Smooth muscle cell (in vitro differentiated cells): ENCODE measurements around the gene ATP2B1. TPM values are rescaled to one million over a fixed set of nuclear protein-coding genes. Genes with fewer than 3 reads are reported as not detected.

ENCODE experiments used
- DNase-seq: peaks from one replicate; lab custom pipeline; 2025; ENCODE audit not compliant: unreplicated experiment; lab: John Stamatoyannopoulos, UW
- H2AFZ ChIP-seq: fragments of 200-600 bp; sonication (generic); 2 replicates; pipeline ENCODE4 v1.6.0; 2016; ENCODE audit warnings: antibody characterized with exemption, low read depth, mild to moderate bottlenecking
- H3F3A ChIP-seq: fragments of 200-600 bp; sonication (generic); 2 replicates; pipeline ENCODE4 v1.6.0; 2017; ENCODE audit warnings: antibody characterized with exemption, low read depth
- H3K27ac ChIP-seq: fragments of 200-600 bp; sonication (generic); 2 replicates; pipeline ENCODE4 v1.5.1; 2016; ENCODE audit warnings: low read depth, mild to moderate bottlenecking
- H3K27me3 ChIP-seq: fragments of 200-600 bp; sonication (generic); 2 replicates; pipeline ENCODE4 v1.6.1; 2016; ENCODE audit warnings: low read depth, mild to moderate bottlenecking
- H3K36me3 ChIP-seq: fragments of 200-600 bp; sonication (generic); 2 replicates; pipeline ENCODE4 v1.5.1; 2016; ENCODE audit warnings: low read depth
- H3K4me1 ChIP-seq: fragments of 200-600 bp; sonication (generic); 2 replicates; pipeline ENCODE4 v1.5.1; 2016; ENCODE audit warnings: low read depth
- H3K4me2 ChIP-seq: fragments of 200-600 bp; sonication (generic); 2 replicates; pipeline ENCODE4 v1.6.0; 2016; ENCODE audit warnings: mild to moderate bottlenecking
- H3K4me3 ChIP-seq: fragments of 200-600 bp; sonication (generic); 2 replicates; pipeline ENCODE4 v1.5.1; 2016; ENCODE audit warnings: mild to moderate bottlenecking
- H3K79me2 ChIP-seq: fragments of 200-600 bp; sonication (generic); 2 replicates; pipeline ENCODE4 v1.6.0; 2016; ENCODE audit warnings: low read depth, mild to moderate bottlenecking
- H3K9ac ChIP-seq: fragments of 200-600 bp; sonication (generic); 2 replicates; pipeline ENCODE4 v1.6.0; 2016; ENCODE audit warnings: low read depth
- H3K9me3 ChIP-seq: fragments of 200-600 bp; sonication (generic); replicated peaks from 2 replicates; pipeline ENCODE4 v1.5.1; 2016; ENCODE audit warnings: low read depth
- H4K20me1 ChIP-seq: fragments of 200-600 bp; sonication (generic); 2 replicates; pipeline ENCODE4 v1.6.0; 2016; ENCODE audit warnings: low read depth
- CTCF ChIP-seq: fragments of 200-600 bp; sonication (generic); IDR thresholded peaks from 2 replicates; pipeline ENCODE4 v1.5.1; 2017; ENCODE audit warnings: borderline replicate concordance, mild to moderate bottlenecking, antibody characterized with exemption; ENCODE audit not compliant: insufficient read depth, poor library complexity, severe bottlenecking
- WGBS: methylation state at CpG from one replicate; pipeline ENCODE4 v1.1.7; 2016; ENCODE audit warnings: low lambda C conversion rate; 5-methylcytosine and 5-hydroxymethylcytosine counted together
- polyA plus RNA-seq: library from polyadenylated mRNA; unstranded; fragments of >200 nt; fragmentation: Nextera tagmentation; extraction: Ambion mirVana; gene quantifications from 2 replicates; pipeline ENCODE4 v1.2.1, GENCODE V29; 2016
- total RNA-seq: library from RNA; depleted of rRNA; stranded (reverse); fragments of >200 nt; gene quantifications from 2 replicates; pipeline ENCODE4 v1.2.3, GENCODE V29; 2014

ATP2B1 gene
- total and polyA plus RNA-seq, 2 experiments from 2014 or later: 42.8 to 70.1 TPM

DNA sequence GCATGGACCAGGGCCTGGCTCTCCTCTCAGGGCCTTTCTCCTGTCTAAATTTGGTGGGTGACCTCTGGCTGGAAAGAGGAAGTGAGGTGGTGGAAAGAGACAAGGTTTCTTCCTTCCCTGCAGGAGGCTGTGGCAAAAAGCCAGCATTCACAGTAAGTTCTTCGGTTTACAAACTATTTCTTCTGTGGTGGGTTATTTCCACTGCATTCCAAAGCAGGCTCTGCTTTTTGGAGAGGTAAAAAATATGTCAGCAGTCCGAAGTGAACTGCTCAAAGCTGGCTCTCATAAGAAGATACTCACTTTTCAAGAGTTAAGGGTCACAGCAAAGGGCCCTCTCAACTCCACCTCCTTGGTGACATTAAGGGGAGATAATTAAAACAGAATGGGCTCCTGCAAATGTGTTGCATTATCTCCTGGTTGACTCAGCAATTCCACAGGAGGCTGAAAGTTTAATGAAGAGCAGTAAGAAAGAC is 133.9 kb downstream of the ATP2B1 start:
- Histone ChIP-seq H3K9ac (no peak overlapping the region), H3K9me3 (no peaks in the 10 kb centered on the region), H3K36me3 (no peaks in the 10 kb centered on the region), H3K27me3 (no peaks in the 10 kb centered on the region), H3K27ac (peak overlapping the region; percentile 56), H3K4me1 (peaks cover 16% of the 10 kb centered on the region), H3K79me2 (no peaks in the 10 kb centered on the region), H3K4me2 (peak overlapping the region; percentile 46), H3K4me3 (no peak overlapping the region), H2AFZ (no peak overlapping the region), H4K20me1 (no peaks in the 10 kb centered on the region), H3F3A (no peaks in the 10 kb centered on the region)
- TF ChIP-seq CTCF: no peak
- DNase-seq: no peak
- WGBS: 27% methylated on average over 2 of the region's 2 CpGs

GRCh38 chr12:89573051-89573810 is 135.4 kb downstream of the ATP2B1 start:
- DNase-seq: no peak
- H4K20me1 ChIP-seq: no peaks in the 10 kb centered on the region
- TF ChIP-seq CTCF: no peak
- peaks cover 16% of the 10 kb centered on the region for H3K4me1 ChIP-seq
- no peak overlapping the region for H3K4me3 ChIP-seq
- H3K27ac ChIP-seq: no peak overlapping the region
- no peak overlapping the region for H3K9ac ChIP-seq
- H3K79me2 ChIP-seq: no peaks in the 10 kb centered on the region
- 82% methylated on average over 5 of the region's 5 CpGs for WGBS
- H3K4me2 ChIP-seq: no peak overlapping the region
- H2AFZ ChIP-seq: no peak overlapping the region
- no peaks in the 10 kb centered on the region for H3F3A ChIP-seq
- no peaks in the 10 kb centered on the region for H3K9me3 ChIP-seq
- no peaks in the 10 kb centered on the region for H3K27me3 ChIP-seq
- H3K36me3 ChIP-seq: no peaks in the 10 kb centered on the region

DNA sequence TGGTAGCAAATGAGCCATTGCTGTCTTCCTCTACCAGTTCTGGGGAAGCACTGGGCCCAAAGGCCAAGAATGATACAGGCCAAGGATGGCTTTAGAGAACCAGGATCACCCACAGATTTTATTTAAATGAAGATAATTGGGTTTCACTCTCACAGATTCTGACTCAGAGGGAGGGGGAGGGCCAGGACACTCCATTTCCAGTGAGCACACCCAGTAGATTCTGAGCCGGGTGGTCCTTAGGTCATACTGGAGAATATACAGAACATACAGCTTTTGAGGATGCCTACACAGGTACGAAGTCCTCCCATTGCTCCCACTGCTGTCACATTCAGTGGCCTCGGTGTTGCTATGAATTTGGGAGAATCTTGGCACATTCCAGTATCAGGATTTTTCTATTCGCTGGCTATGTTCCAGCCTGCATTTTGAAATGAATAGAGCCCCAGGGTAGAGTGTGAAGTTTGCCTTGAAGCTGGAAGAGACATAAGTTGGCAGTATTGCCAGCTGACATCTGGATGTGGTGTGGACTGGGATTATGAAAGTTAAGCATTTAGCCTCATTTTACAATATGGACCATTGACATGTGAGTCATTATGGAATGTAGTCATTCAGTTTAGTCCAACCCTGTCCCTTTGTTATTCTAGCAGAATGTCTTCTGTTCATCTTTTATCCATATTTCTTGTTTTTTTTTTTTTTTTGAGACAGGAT is 137.0 kb downstream of the ATP2B1 start:
- H3K4me1 ChIP-seq: peaks cover 16% of the 10 kb centered on the region

More for the DNA sequence above, 137.0 kb downstream of the ATP2B1 start:
- Histone ChIP-seq H2AFZ (no peak overlapping the region), H3K9ac (no peak overlapping the region), H3K9me3 (no peaks in the 10 kb centered on the region), H3K79me2 (no peaks in the 10 kb centered on the region), H3K4me3 (no peak overlapping the region), H3K27ac (no peak overlapping the region), H3K36me3 (no peaks in the 10 kb centered on the region), H3K4me2 (no peak overlapping the region), H3K27me3 (no peaks in the 10 kb centered on the region), H3F3A (no peaks in the 10 kb centered on the region), H4K20me1 (no peaks in the 10 kb centered on the region)
- TF ChIP-seq CTCF: no peak
- no peak for DNase-seq
- 94% methylated on average over 4 of the region's 4 CpGs for WGBS
